ENCODE measurements around the gene ASIC1. TPM values are rescaled to one million over a fixed set of nuclear protein-coding genes. Genes with fewer than 3 reads are reported as not detected.
"Not testable (repeated sequence)": the region's sequence is repeated elsewhere in the genome, so short reads cannot be mapped to it uniquely, and the experiment has no call there.

Gene ASIC1
- total RNA-seq, result 15.5 TPM

DNA sequence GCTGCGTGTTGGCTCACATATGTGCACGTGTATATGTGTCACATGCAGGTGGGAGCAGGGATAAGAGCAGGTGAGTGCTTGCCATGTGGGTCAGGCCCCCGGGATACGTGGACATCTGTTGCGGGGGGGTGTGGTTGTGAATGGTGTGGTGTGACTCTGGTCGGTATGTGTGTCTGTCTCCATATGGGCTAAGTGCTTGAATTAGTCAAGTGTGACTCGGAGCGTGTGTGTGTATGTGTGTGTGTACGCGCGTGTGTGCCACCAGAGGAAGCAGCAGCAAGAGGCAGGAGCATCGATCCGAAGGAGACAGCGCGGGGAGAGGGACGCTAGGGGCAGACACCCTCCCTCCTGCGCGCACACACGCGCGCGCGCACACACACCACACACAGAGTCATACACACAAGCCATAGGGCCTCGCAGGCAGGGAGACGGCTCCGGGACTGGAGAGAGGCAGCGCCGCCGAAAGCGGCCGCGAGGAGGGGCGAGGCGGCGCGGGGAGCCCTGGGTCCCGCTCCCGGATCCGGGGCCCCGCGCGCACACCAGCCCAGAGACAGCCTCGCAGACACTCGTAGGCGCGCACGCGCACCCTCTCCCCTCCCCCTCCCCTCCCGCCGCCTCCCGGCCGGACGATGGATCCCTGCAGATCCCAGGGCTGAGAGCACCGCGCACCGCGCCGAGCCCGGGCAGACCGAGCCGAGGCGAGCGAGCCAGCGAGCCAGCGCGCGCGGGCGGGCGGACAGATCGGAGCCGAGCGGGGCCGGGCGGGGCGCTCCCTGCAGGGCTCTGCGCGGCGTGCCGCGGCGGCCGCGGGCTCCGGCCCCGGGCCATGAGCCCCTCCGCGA lies at the start of gene ASIC1:
TSS of gene ASIC1 (plus strand) at position 597 of the 842 bp plus-strand sequence. CDS start 1,171 bp downstream, outside the sequence.
- peak; percentile 79 to 88 for DNase-seq (ENCODE audit: low spot score in 2 of 2)
- no peak for FAIRE-seq

GRCh38 chr12:50013361-50014147 lies 43.8 kb upstream of the ASIC1 start:
- no peak for FAIRE-seq
- DNase-seq (ENCODE audit: low spot score in 2 of 2), result no peak

GRCh38 chr12:50014342-50014741 lies 43.1 kb upstream of the ASIC1 start:
- DNase-seq (ENCODE audit: low spot score in 2 of 2) (no peak), FAIRE-seq (no peak)

GRCh38 chr12:50016501-50017475 lies 40.6 kb upstream of the ASIC1 start:
- DNase-seq (ENCODE audit: low spot score in 2 of 2) (peak in 1 of 2 donors; percentile 46), FAIRE-seq (no peak)

GRCh38 chr12:50017641-50018040 lies 39.8 kb upstream of the ASIC1 start:
- FAIRE-seq (no peak), DNase-seq (ENCODE audit: low spot score in 2 of 2) (no peak)

- DNase-seq (ENCODE audit: low spot score in 2 of 2) (no peak), FAIRE-seq (no peak)
These were observed 39.2 kb upstream of the ASIC1 start for GRCh38 chr12:50018154-50018553.

- FAIRE-seq (no peak), DNase-seq (ENCODE audit: low spot score in 2 of 2) (no peak)
These were observed 38.4 kb upstream of the ASIC1 start for GRCh38 chr12:50018968-50019367.

- FAIRE-seq (no peak), DNase-seq (ENCODE audit: low spot score in 2 of 2) (no peak)
These were observed 37.9 kb upstream of the ASIC1 start for GRCh38 chr12:50019524-50019923.

DNA sequence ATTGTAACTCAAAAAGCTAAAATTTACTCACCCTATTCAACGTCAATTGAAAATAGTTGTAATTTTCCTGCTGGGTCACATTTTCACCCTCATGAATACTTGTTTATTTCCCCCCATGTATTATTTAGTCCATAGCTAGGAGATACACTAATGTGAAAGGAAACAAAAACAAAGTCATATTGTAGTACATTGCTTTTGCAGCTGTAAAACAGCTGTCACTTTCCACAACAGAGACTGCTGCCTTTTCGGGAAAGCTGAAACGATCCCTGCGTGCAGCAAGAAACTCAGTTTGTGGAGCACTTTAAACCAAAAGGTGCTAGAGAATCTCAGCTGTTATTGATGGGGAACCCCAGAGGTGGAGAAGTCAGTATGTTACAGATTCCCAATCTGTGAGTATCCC lies 36.4 kb upstream of the ASIC1 start:
- FAIRE-seq, result no peak
- DNase-seq (ENCODE audit: low spot score in 2 of 2), result no peak

DNA sequence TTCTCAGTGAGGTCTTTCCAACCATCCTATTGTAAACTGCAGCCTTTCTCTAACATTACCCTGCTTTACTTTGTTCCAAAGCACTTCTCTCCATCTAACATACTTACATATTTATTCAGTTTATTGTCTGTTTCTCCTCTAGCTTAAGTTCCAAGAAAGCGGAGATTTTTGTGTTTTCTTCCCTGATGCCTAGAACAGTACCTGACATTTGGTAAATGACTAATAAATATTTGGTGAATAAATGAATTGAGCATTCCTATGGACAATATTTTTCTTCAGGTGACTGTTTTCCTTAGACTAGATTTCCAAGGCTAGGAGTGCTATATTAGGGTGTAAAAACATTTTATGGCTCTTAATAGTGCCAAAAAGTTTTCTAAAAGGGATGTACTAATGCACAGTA lies 34.5 kb upstream of the ASIC1 start:
- DNase-seq (ENCODE audit: low spot score in 2 of 2), result no peak
- FAIRE-seq, result no peak

- DNase-seq (ENCODE audit: low spot score in 2 of 2) (no peak), FAIRE-seq (no peak)
These were observed 33.2 kb upstream of the ASIC1 start for GRCh38 chr12:50024227-50024626.

GRCh38 chr12:50024805-50025186 lies 32.6 kb upstream of the ASIC1 start:
- DNase-seq (ENCODE audit: low spot score in 2 of 2), result no peak

GRCh38 chr12:50025187-50026059 lies 32.0 kb upstream of the ASIC1 start, which contains the start of gene RACGAP1:
Gene RACGAP1 (minus strand): TSS chr12:50025494. CDS start chr12:50016715, 8,779 bp downstream.
- FAIRE-seq, result peak; percentile 86
- peak; percentile 91 to 96 for DNase-seq (ENCODE audit: low spot score in 2 of 2)

More at GRCh38 chr12:50024805-50025186, 32.6 kb upstream of the ASIC1 start:
- no peak for FAIRE-seq

- no peak for FAIRE-seq
These were observed 30.7 kb upstream of the ASIC1 start for GRCh38 chr12:50026691-50027090.

GRCh38 chr12:50030449-50030848 lies 26.9 kb upstream of the ASIC1 start:
- DNase-seq (ENCODE audit: low spot score in 2 of 2); FAIRE-seq: not testable (repeated sequence)

More at GRCh38 chr12:50026691-50027090, 30.7 kb upstream of the ASIC1 start:
- no peak for DNase-seq (ENCODE audit: low spot score in 2 of 2)

DNA sequence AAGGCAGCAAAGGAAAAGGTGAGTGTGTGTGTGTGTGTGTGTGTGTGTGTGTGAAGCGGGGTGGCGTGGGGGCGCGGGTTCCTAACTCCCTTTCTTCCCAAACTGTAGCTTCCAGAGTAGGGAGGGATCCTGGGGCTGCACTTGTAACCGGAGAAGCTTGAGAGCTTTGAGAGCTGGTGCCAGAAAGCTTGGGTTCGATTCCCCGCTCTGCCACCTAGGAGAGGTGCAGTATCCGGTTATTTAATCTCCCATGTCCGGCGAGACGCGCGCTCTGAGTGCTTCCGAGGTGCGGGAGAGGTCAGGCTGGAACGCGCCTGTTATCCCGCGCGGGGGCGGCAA lies 24.9 kb upstream of the ASIC1 start:
- FAIRE-seq (no peak), DNase-seq (ENCODE audit: low spot score in 2 of 2) (no peak)

DNA sequence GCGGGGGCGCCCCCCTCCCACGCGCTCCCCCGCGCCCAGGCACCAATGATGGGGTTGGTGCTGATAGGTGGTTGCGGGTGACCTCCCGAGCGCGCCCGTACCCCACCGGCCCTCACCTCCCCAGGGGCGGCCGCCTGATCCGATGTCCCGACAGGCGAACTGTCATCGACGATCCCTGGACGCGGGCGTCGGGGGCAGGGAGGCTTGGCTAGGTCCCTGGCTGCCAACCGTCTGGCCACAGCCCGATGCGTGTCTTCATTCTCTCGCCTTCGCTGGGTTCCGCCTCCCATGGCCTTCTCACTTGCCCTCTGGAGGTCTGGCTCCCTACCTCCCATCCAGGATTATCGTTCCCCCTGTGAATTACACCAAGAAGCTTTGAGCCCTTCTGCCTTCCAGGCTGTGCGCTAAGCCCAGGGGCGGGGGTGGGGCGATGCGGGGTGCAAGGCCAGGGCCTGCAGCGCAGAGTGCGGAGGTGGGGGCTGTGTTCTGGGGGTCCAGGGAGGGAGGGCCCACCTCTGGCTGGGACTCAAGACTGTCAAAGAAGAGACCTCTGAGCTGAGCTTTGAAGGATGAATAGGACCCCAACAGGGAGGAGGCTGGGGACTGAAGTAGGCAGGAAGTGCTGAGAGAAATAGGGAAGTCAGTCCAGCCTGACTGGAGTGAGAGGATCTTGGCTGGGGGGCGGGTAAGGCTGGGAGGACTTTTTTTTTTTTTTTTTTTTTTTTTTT lies 24.4 kb upstream of the ASIC1 start:
- DNase-seq (ENCODE audit: low spot score in 2 of 2) (no peak), FAIRE-seq (no peak)

GRCh38 chr12:50038336-50038735 lies 19.1 kb upstream of the ASIC1 start:
- no peak for FAIRE-seq
- no peak for DNase-seq (ENCODE audit: low spot score in 2 of 2)
